ENCODE measurements around the gene C2. TPM values are rescaled to one million over a fixed set of nuclear protein-coding genes. Genes with fewer than 3 reads are reported as not detected.

The C2 gene
- total and polyA plus RNA-seq, 4 donors, result 28.6 to 230 (median 132) TPM

GRCh38 chr6:31948306-31948705 lies 20.8 kb downstream of the C2 start:
- H3K36me3 ChIP-seq (ENCODE audit: control insufficient read depth in 4 of 4, insufficient read depth in 4 of 4, low read length in 4 of 4), result peaks cover under 1 to 18% (median 9%) of the 10 kb centered on the region in 4 donors
- DNase-seq (no peak), ATAC-seq (ENCODE audit: insufficient read depth, low FRiP score) (no peak)
- peaks cover 0 to 5% (median 0%) of the 10 kb centered on the region in 3 donors for H3K27me3 ChIP-seq (ENCODE audit: control insufficient read depth in 3 of 3, insufficient read depth in 3 of 3, low read length in 2 of 3)
- no peak overlapping the region for H3K9ac ChIP-seq (ENCODE audit: insufficient read depth in 1 of 2, low read length in 2 of 2)
- peaks cover 0 to 14% (median 0%) of the 10 kb centered on the region in 5 donors for H3K4me1 ChIP-seq (ENCODE audit: control insufficient read depth in 5 of 5, insufficient read depth in 5 of 5, low read length in 5 of 5)
- H3K9me3 ChIP-seq (ENCODE audit: control insufficient read depth in 4 of 4, insufficient read depth in 3 of 4, low read length in 3 of 4), result no peaks in the 10 kb centered on the region
- H3K4me3 ChIP-seq, result no peak overlapping the region
- TF ChIP-seq CTCF (IDR thresholded peaks at IDR 0.05; ENCODE audit: control extremely low read depth, extremely low read depth), result no peak
- 78 to 80% methylated on average over 5 of the region's 5 CpGs for WGBS, 2 donors
- no peak overlapping the region for H3K27ac ChIP-seq (ENCODE audit: low read depth in 1 of 2, low read length in 1 of 2)

GRCh38 chr6:31948753-31949413 lies 21.4 kb downstream of the C2 start:
- no peak for ATAC-seq (ENCODE audit: insufficient read depth, low FRiP score)
- no peaks in the 10 kb centered on the region for H3K9me3 ChIP-seq (ENCODE audit: control insufficient read depth in 4 of 4, insufficient read depth in 3 of 4, low read length in 3 of 4)
- H3K4me1 ChIP-seq (ENCODE audit: control insufficient read depth in 5 of 5, insufficient read depth in 5 of 5, low read length in 5 of 5), result peaks cover 0 to 14% (median 0%) of the 10 kb centered on the region in 5 donors
- H3K27me3 ChIP-seq (ENCODE audit: control insufficient read depth in 3 of 3, insufficient read depth in 3 of 3, low read length in 2 of 3), result peaks cover 0 to 5% (median 0%) of the 10 kb centered on the region in 3 donors
- 80 to 90% methylated on average over 6 of the region's 6 CpGs for WGBS, 2 donors
- H3K9ac ChIP-seq (ENCODE audit: insufficient read depth in 1 of 2, low read length in 2 of 2), result no peak overlapping the region
- H3K36me3 ChIP-seq (ENCODE audit: control insufficient read depth in 4 of 4, insufficient read depth in 4 of 4, low read length in 4 of 4), result peaks cover 7 to 23% (median 15%) of the 10 kb centered on the region in 4 donors
- DNase-seq, result peak in 1 of 3 donors; percentile 7
- TF ChIP-seq CTCF (IDR thresholded peaks at IDR 0.05; ENCODE audit: control extremely low read depth, extremely low read depth), result no peak
- H3K27ac ChIP-seq (ENCODE audit: low read depth in 1 of 2, low read length in 1 of 2), result no peak overlapping the region
- H3K4me3 ChIP-seq, result no peak overlapping the region

- 87 to 91% methylated on average over 7 of the region's 7 CpGs for WGBS, 2 donors
Observed at GRCh38 chr6:31949926-31950548, 22.5 kb downstream of the C2 start.

More at GRCh38 chr6:31949926-31950548, 22.5 kb downstream of the C2 start:
- peak in 1 of 3 donors; percentile 3 for DNase-seq
- Histone ChIP-seq H3K36me3 (ENCODE audit: control insufficient read depth in 4 of 4, insufficient read depth in 4 of 4, low read length in 4 of 4) (peaks cover 9 to 31% (median 21%) of the 10 kb centered on the region in 4 donors), H3K4me1 (ENCODE audit: control insufficient read depth in 5 of 5, insufficient read depth in 5 of 5, low read length in 5 of 5) (peaks cover 0 to 14% (median 0%) of the 10 kb centered on the region in 5 donors), H3K4me3 (no peak overlapping the region), H3K9me3 (ENCODE audit: control insufficient read depth in 4 of 4, insufficient read depth in 3 of 4, low read length in 3 of 4) (no peaks in the 10 kb centered on the region), H3K9ac (ENCODE audit: insufficient read depth in 1 of 2, low read length in 2 of 2) (no peak overlapping the region), H3K27me3 (ENCODE audit: control insufficient read depth in 3 of 3, insufficient read depth in 3 of 3, low read length in 2 of 3) (peaks cover 0 to 5% (median 0%) of the 10 kb centered on the region in 3 donors), H3K27ac (ENCODE audit: low read depth in 1 of 2, low read length in 1 of 2) (no peak overlapping the region)
- TF ChIP-seq CTCF (IDR thresholded peaks at IDR 0.05; ENCODE audit: control extremely low read depth, extremely low read depth), result no peak
- ATAC-seq (ENCODE audit: insufficient read depth, low FRiP score), result no peak

Data from lung (tissue), 12 donors.